Gastroesophageal sphincter (tissue), 3 donors: ENCODE data around the gene ZBTB42.

Experiments used
- EP300 ChIP-seq: sonication (generic); formaldehyde crosslinking; IDR thresholded peaks from one replicate; pipeline ENCODE4 v1.6.1; 2017; ENCODE audit warnings: antibody characterized with exemption, mild to moderate bottlenecking
- POLR2A ChIP-seq, 2 donors: fragments of 450-650 bp; IDR thresholded peaks; one replicate each; pipeline ENCODE4 v1.6.1; 2017; ENCODE audit warnings: antibody characterized with exemption in 2 of 2, mild to moderate bottlenecking in 2 of 2, moderate library complexity in 1 of 2
- POLR2AphosphoS5 ChIP-seq: sonication (generic); formaldehyde crosslinking; IDR thresholded peaks from one replicate; pipeline ENCODE4 v1.6.1; 2017; ENCODE audit warnings: antibody characterized with exemption
- TF ChIP-seq, protein P1 (sequence below), 4 experiments: fragments of 200-600 bp in 2 of 4; fragments of 450-650 bp in 2 of 4; sonication (generic) in 1 of 4; IDR thresholded peaks; one replicate each; pipeline ENCODE4 v1.5.1; 2017 to 2019; ENCODE audit warnings: antibody characterized with exemption in 4 of 4, mild to moderate bottlenecking in 2 of 4, moderate library complexity in 2 of 4

- TF ChIP-seq, protein P1, sequence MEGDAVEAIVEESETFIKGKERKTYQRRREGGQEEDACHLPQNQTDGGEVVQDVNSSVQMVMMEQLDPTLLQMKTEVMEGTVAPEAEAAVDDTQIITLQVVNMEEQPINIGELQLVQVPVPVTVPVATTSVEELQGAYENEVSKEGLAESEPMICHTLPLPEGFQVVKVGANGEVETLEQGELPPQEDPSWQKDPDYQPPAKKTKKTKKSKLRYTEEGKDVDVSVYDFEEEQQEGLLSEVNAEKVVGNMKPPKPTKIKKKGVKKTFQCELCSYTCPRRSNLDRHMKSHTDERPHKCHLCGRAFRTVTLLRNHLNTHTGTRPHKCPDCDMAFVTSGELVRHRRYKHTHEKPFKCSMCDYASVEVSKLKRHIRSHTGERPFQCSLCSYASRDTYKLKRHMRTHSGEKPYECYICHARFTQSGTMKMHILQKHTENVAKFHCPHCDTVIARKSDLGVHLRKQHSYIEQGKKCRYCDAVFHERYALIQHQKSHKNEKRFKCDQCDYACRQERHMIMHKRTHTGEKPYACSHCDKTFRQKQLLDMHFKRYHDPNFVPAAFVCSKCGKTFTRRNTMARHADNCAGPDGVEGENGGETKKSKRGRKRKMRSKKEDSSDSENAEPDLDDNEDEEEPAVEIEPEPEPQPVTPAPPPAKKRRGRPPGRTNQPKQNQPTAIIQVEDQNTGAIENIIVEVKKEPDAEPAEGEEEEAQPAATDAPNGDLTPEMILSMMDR (IDR thresholded peaks at IDR 0.05): no peak
- TF ChIP-seq POLR2A (IDR thresholded peaks at IDR 0.05) (no peak), EP300 (no peak), POLR2AphosphoS5 (no peak)
These were observed 43.7 kb upstream of the ZBTB42 start for GRCh38 chr14:104757238-104757585.
